GM23248 (cell line): ENCODE results near the gene WSB1. TPM values are rescaled to one million over a fixed set of nuclear protein-coding genes. Genes with fewer than 3 reads are reported as not detected.

Experiments used
- DNase-seq: peaks from one replicate; pipeline ENCODE4 v3.0.0-alpha.2; 2015
- H2AFZ ChIP-seq: fragments of 200-600 bp; sonication (generic); 2 replicates; pipeline ENCODE4 v1.6.1; 2016; ENCODE audit warnings: antibody characterized with exemption
- H3F3A ChIP-seq: fragments of 200-600 bp; sonication (generic); 2 replicates; pipeline ENCODE4 v1.6.1; 2016; ENCODE audit warnings: mild to moderate bottlenecking, antibody characterized with exemption, mixed run types; ENCODE audit not compliant: insufficient read depth
- H3K27ac ChIP-seq: fragments of 200-600 bp; sonication (generic); 2 replicates; pipeline ENCODE4 v1.5.1; 2016; ENCODE audit warnings: mild to moderate bottlenecking
- H3K27me3 ChIP-seq: fragments of 200-600 bp; sonication (generic); replicated peaks from 2 replicates; pipeline ENCODE4 v1.6.1; 2016; ENCODE audit warnings: mild to moderate bottlenecking; ENCODE audit not compliant: insufficient read depth
- H3K36me3 ChIP-seq: fragments of 200-600 bp; sonication (generic); 2 replicates; pipeline ENCODE4 v1.6.1; 2016; ENCODE audit warnings: low read depth, mild to moderate bottlenecking
- H3K4me1 ChIP-seq: fragments of 200-600 bp; sonication (generic); 2 replicates; pipeline ENCODE4 v1.6.1; 2016; ENCODE audit warnings: mild to moderate bottlenecking; ENCODE audit not compliant: insufficient read depth
- H3K4me2 ChIP-seq: fragments of 200-600 bp; sonication (generic); one replicate; pipeline ENCODE4 v1.6.1; 2016; ENCODE audit warnings: mild to moderate bottlenecking; ENCODE audit not compliant: unreplicated experiment
- H3K4me3 ChIP-seq: fragments of 200-600 bp; sonication (generic); 2 replicates; pipeline ENCODE4 v1.5.1; 2016; ENCODE audit warnings: mild to moderate bottlenecking
- H3K79me2 ChIP-seq: fragments of 200-600 bp; sonication (generic); 2 replicates; pipeline ENCODE4 v1.6.1; 2016; ENCODE audit warnings: mild to moderate bottlenecking; ENCODE audit not compliant: insufficient read depth
- H3K9ac ChIP-seq: fragments of 200-600 bp; sonication (generic); 2 replicates; pipeline ENCODE4 v1.6.1; 2016; ENCODE audit warnings: mild to moderate bottlenecking
- H3K9me2 ChIP-seq: fragments of 200-600 bp; sonication (generic); 2 replicates; pipeline ENCODE4 v1.6.1; 2016; ENCODE audit warnings: mixed run types, mild to moderate bottlenecking, moderate library complexity; ENCODE audit not compliant: insufficient read depth
- H3K9me3 ChIP-seq: fragments of 200-600 bp; sonication (generic); one replicate; pipeline ENCODE4 v1.6.1; 2017; ENCODE audit warnings: low read depth
- H4K20me1 ChIP-seq: fragments of 200-600 bp; sonication (generic); 2 replicates; pipeline ENCODE4 v1.6.0; 2016; ENCODE audit not compliant: insufficient read depth
- EZH2 ChIP-seq: fragments of 200-600 bp; sonication (generic); IDR thresholded peaks from 2 replicates; pipeline ENCODE4 v1.6.1; 2018; ENCODE audit warnings: antibody characterized with exemption, mild to moderate bottlenecking; ENCODE audit not compliant: insufficient read depth, poor library complexity, severe bottlenecking
- EZH2phosphoT487 ChIP-seq: fragments of 200-600 bp; sonication (generic); IDR thresholded peaks from 2 replicates; pipeline ENCODE4 v1.6.1; 2018; ENCODE audit warnings: antibody characterized with exemption, moderate library complexity, mild to moderate bottlenecking, low read depth; ENCODE audit not compliant: insufficient read depth
- WGBS, 2 experiments: methylation state at CpG; one replicate each; pipeline ENCODE4 v1.1.6; 2015 to 2017; ENCODE audit warnings: low lambda C conversion rate in 2 of 2, low coverage in 1 of 2; ENCODE audit errors: missing lambda C conversion rate in 2 of 2; 5-methylcytosine and 5-hydroxymethylcytosine counted together
- in situ Hi-C: fragments of 300-500 bp; cut with MboI; formaldehyde crosslinking; loops from 2 replicates; pipeline ENCODE4 v1.15.0; 2020
- polyA plus RNA-seq: library from polyadenylated mRNA; unstranded; fragments of >200 nt; fragmentation: Nextera tagmentation; extraction: Ambion mirVana; gene quantifications from 2 replicates; pipeline ENCODE4 v1.2.1, GENCODE V29; 2016
- total RNA-seq: library from RNA; depleted of rRNA; stranded (reverse); fragments of >200 nt; shearing (Covaris generic); gene quantifications from 2 replicates; pipeline ENCODE4 v1.2.3, GENCODE V29; 2014; rRNA removed

Gene WSB1
- 127 and 155 TPM in 2 replicates for total RNA-seq
- polyA plus RNA-seq: 116 and 135 TPM in 2 replicates

- Histone ChIP-seq H3F3A (peaks cover 29% of the 10 kb centered on the region), H3K27ac (peak within 1 kb of the TSS; percentile 96), H3K9ac (peak within 1 kb of the TSS; percentile 98), H3K36me3 (no peaks in the 10 kb centered on the region), H3K9me2 (no peaks in the 10 kb centered on the region), H3K27me3 (no peaks in the 10 kb centered on the region), H3K4me1 (peaks cover 17% of the 10 kb centered on the region), H3K4me2 (peak within 1 kb of the TSS; percentile 85), H4K20me1 (no peaks in the 10 kb centered on the region; the same call in 1 of the 2 replicates), H3K9me3 (no peaks in the 10 kb centered on the region), H3K4me3 (peak within 1 kb of the TSS; percentile 95), H3K79me2 (peaks cover 51% of the 10 kb centered on the region), H2AFZ (peak within 1 kb of the TSS; percentile 85)
- TF ChIP-seq EZH2phosphoT487: no peak
- TF ChIP-seq EZH2: no peak
- in situ Hi-C loops: no loop called here
- DNase-seq: peak; percentile 98
- WGBS, 2 experiments: 1 to 3% methylated on average over 64 of the region's 66 CpGs
These were observed at the start of gene WSB1 for GRCh38 chr17:27293898-27294688. WSB1 (plus strand) TSS chr17:27294114; CDS start chr17:27294396, 282 bp downstream.

- Histone ChIP-seq H3F3A (peaks cover 24% of the 10 kb centered on the region), H3K4me3 (peak overlapping the region; percentile 70), H3K27ac (peak overlapping the region; percentile 94), H3K4me2 (peak overlapping the region; percentile 86), H3K79me2 (no peaks in the 10 kb centered on the region), H4K20me1 (no peaks in the 10 kb centered on the region), H2AFZ (peak overlapping the region; percentile 75), H3K9me3 (no peaks in the 10 kb centered on the region), H3K36me3 (no peaks in the 10 kb centered on the region), H3K9me2 (no peaks in the 10 kb centered on the region), H3K27me3 (no peaks in the 10 kb centered on the region), H3K4me1 (peaks cover 20% of the 10 kb centered on the region), H3K9ac (peak overlapping the region; percentile 81)
- DNase-seq: peak; percentile 94
- no peak for TF ChIP-seq EZH2phosphoT487
- no peak for TF ChIP-seq EZH2
- 51% methylated on average over 16 of the region's 16 CpGs for WGBS, 2 experiments
- in situ Hi-C loops: loop anchor here (10.0 to 25.0 kb wide), 2 partner anchors 80 to 193 kb away; no protein-coding TSS in a partner anchor
These were observed 49.3 kb upstream of the WSB1 start for GRCh38 chr17:27244491-27245223.

GRCh38 chr17:27245230-27245696, 48.7 kb upstream of the WSB1 start:
- Histone ChIP-seq H3K9ac (peak overlapping the region; percentile 81), H3K9me2 (no peaks in the 10 kb centered on the region), H3F3A (peaks cover 24% of the 10 kb centered on the region), H3K27me3 (no peaks in the 10 kb centered on the region; the same call in 1 of the 2 replicates), H3K4me3 (peak overlapping the region; percentile 70), H3K27ac (peak overlapping the region; percentile 94), H3K4me1 (peaks cover 20% of the 10 kb centered on the region), H3K4me2 (peak overlapping the region; percentile 86), H2AFZ (peak overlapping the region; percentile 75), H4K20me1 (no peaks in the 10 kb centered on the region), H3K36me3 (no peaks in the 10 kb centered on the region), H3K9me3 (no peaks in the 10 kb centered on the region), H3K79me2 (no peaks in the 10 kb centered on the region)
- peak; percentile 95 for DNase-seq
- in situ Hi-C loops: loop anchor here (10.0 to 25.0 kb wide), 2 partner anchors 80 to 192 kb away; no protein-coding TSS in a partner anchor
- TF ChIP-seq EZH2 (no peak), EZH2phosphoT487 (no peak)
- WGBS, 2 experiments: 2 to 5% methylated on average over 7 of the region's 7 CpGs

GRCh38 chr17:27246537-27246936, 47.4 kb upstream of the WSB1 start:
- Histone ChIP-seq H2AFZ (no peak overlapping the region), H3K27me3 (peaks cover 8% of the 10 kb centered on the region; the same call in 1 of the 2 replicates), H3K9me2 (no peaks in the 10 kb centered on the region), H3K79me2 (no peaks in the 10 kb centered on the region), H3K9me3 (no peaks in the 10 kb centered on the region), H3K4me2 (no peak overlapping the region), H3K4me3 (no peak overlapping the region), H3K36me3 (no peaks in the 10 kb centered on the region), H3K27ac (no peak overlapping the region), H3K9ac (no peak overlapping the region), H3K4me1 (peaks cover 20% of the 10 kb centered on the region), H4K20me1 (no peaks in the 10 kb centered on the region), H3F3A (peaks cover 24% of the 10 kb centered on the region)
- TF ChIP-seq EZH2phosphoT487: no peak
- in situ Hi-C loops: loop anchor here (10.0 to 25.0 kb wide), 2 partner anchors 78 to 191 kb away; no protein-coding TSS in a partner anchor
- no peak for DNase-seq
